VCaP (cell line): Measurements from ENCODE around the gene NECTIN4.

Source experiments
- H3K27ac ChIP-seq: fragments of 450-650 bp; 2 replicates; pipeline ENCODE4 v1.5.1; 2017
- TF ChIP-seq, protein P1 (sequence below): fragments of 450-650 bp; conservative IDR thresholded peaks from 2 replicates; pipeline ENCODE4 v1.5.1; 2017; ENCODE audit warnings: mild to moderate bottlenecking, moderate library complexity

The NECTIN4 gene

DNA sequence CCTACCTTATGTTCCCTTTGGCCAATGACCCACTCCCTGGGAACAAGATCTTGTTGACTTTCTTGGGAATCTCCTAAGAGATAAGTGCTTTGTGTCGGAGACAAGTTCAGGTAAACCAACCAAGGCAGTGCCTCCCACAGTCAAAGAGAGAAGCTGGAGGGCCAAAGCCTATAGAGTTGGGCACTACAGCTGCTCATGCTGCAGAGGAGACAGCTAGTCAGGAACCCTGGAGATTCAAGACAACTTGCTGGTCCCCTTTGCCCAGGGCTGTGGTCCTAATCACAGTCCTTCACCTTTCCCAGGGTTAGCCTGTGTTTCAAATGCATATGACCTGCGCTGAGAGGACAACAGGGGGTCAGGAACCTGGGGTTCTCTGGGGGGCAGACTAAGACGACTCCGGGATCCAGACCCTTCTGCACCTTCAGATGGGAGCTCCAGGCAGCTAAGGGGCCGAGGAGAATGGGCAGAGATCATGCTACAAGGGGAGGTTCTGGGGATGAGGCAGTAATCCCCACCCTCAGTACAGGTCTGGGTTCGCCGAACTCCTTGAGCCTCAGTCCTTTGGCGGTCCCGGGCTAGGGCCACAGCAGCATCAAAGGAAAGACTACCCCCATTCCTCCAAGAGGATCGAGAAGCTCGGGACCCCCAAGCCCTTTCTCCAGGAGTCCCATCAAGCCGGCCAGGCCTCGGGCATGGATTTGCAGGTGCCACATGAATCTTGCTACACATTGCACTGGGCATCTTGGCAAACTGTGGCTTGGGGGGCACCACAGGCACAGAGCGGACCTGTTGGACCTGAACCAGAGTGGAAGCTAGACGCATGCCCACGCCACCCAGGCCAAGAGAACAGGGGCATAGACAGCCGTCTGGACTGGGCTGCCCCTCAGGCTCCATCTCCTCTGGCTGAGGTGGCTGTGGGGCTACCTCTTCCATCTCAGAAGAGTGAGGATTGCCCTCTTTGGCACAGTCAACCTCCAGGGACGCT, 41.6 kb downstream of the NECTIN4 start:
- TF ChIP-seq, protein P1, sequence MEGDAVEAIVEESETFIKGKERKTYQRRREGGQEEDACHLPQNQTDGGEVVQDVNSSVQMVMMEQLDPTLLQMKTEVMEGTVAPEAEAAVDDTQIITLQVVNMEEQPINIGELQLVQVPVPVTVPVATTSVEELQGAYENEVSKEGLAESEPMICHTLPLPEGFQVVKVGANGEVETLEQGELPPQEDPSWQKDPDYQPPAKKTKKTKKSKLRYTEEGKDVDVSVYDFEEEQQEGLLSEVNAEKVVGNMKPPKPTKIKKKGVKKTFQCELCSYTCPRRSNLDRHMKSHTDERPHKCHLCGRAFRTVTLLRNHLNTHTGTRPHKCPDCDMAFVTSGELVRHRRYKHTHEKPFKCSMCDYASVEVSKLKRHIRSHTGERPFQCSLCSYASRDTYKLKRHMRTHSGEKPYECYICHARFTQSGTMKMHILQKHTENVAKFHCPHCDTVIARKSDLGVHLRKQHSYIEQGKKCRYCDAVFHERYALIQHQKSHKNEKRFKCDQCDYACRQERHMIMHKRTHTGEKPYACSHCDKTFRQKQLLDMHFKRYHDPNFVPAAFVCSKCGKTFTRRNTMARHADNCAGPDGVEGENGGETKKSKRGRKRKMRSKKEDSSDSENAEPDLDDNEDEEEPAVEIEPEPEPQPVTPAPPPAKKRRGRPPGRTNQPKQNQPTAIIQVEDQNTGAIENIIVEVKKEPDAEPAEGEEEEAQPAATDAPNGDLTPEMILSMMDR: no peak
- no peak overlapping the region for H3K27ac ChIP-seq

DNA sequence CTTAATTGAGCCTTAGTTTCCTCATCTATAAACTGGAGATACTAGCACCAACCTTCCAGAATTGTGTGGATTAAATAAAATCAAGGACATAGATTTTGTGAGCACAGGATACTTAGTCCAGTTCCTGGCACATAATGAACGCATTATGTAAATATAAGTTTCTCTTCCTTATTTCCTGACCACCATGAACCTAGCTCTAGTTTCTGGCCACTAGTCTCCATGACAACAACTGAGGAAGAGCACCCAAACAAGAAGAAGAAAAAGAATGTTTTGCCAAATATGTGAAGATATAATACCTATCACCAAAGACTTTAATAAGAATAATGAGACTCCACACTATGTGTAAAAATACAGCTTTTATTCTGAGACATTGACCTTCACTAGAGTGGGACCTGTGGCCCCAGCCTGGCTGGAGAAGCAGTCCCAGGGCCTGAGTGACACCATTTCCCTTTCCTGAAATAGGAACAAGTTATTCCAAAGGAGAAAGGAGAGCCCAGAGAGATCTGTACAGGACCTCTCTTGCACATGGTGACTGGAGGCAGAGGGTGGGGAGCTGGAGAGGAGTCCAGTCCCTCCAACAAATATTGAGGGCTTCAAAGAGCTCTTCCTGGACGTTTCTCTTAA, 42.6 kb downstream of the NECTIN4 start:
- TF ChIP-seq, protein P1: no peak
- peak overlapping the region; percentile 94 for H3K27ac ChIP-seq

DNA sequence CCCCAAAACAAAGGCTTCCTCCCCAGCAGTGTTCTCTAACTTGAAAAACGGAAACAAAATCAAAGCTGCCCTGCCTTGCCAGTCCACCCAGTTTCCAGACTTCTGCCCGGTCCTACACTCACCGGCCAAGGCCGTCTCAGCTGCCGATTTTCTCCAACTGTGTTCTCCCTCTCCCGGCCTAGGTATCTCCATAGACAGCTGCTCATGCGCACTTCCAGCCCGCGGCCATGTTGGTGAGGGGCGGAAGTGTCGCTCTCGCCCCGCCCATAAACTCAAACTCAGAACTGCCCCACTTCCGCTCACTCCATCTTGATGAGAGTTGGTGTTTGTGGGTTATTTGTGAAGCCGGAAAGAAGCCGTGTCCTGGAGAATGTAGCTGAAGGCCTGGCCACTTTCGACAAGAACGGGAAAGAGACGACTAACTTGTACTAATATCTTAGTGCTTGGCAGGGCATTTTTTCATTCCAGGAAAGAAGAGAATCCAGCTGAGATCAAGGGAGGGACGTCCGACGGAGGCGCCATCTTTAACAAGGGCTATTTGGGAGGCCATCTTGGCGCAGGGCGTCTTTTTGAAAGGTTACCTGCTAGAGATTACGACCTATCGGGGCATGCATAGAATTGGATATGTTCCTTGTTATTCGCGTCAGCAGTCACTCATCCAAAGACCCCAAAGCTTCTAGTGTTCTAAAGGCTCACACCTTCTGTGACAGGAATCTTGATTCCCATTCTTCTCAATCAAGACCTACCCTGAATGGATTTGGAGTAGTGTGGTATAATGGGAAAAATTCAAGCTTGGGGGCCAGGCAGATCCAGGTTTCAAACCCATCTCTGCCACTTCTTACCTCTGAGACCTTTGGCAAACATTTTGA, 43.4 kb downstream of the NECTIN4 start, which contains the start of gene USF1:
TSS of gene USF1 (minus strand) at position 242 of the 869 bp plus-strand sequence. CDS start 2,702 bp downstream, outside the sequence.
- TF ChIP-seq, protein P1: no peak
- peak within 1 kb of the TSS; percentile 94 for H3K27ac ChIP-seq

DNA sequence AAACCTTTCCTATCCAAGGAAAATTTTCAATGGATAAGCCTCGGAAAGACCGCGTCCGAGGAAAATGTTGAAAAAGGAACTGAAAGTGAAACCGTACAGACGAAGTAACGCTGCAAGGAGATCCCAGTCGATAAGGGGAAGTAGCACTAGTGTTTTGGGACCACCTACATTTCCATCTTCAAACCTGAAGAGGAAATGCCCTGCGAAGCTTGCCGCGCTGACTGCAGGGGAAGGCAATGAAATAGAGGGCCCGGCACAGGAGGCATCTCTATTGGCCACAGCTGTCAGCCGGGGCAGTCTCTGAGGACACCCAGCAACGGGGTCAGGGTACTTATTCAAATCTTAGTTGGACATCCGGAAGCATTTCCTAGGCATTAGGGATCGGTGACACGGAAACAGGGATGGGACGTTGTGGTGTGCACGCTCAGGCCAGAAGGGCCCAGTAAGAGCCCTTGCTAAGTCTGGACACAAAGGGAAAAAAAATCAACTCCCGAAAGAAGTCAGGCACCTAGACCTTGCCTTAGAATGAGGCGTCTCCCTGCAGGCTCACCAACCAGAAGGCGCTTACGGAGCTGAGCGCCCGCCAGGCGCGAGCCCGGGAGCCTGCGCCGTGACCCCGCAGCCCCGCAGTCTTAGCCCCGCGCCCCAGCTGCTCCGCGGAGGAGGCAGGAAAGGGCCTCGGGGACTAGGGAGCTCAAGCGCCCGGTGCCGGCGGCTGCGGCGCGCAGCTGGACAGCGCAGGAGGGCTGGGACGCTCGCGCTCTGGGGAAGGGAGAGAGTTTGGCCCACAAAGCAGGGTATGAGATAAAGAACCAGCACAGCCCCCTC, 44.2 kb downstream of the NECTIN4 start:
- TF ChIP-seq, protein P1: no peak

DNA sequence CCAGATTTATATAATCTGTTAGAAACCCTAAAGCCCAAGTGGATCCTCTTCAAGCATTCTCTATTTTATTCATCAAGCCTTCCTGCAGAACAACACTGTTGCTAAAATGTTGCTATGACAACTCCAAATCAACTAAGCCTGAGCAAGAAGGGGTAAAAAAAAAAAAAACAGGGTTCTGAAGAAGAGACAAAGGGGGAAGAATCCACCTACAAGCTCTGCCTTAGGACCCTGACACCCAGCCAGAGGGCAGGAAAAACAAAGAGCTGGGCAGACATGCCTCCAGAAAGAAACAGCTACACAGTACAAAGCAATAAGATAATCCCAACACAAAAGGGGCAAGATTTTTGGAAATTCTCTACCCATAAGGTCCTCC, 44.8 kb downstream of the NECTIN4 start:
- TF ChIP-seq, protein P1: no peak
- peak overlapping the region; percentile 94 for H3K27ac ChIP-seq

More for the DNA sequence above, 44.2 kb downstream of the NECTIN4 start:
- H3K27ac ChIP-seq: peak overlapping the region; percentile 94

DNA sequence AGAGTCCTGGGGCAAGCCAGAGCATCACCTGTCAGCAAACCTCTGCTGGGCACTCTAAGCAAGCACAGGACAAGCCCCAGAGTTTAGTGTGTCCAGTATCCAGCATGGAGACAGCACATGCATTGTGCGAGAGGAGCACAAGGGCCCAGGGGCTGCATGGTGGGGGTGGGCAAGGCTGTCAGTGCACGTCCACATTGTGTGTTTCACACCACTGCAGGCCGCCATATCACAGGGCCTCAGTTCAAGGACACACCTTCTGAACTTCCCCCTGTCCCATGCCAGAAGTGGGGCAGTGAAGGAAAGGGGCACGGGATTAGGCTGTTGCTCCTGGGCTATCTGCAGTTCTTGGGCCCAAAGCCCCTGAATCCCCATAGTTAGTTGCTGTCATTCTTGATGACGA, 49.8 kb downstream of the NECTIN4 start:
- peak overlapping the region; percentile 93 for H3K27ac ChIP-seq
- TF ChIP-seq, protein P1: no peak
